T-helper 1 cell treated with Interleukin-12 subunit alpha and Interleukin-12 subunit beta and Interleukin-4 antibody, amounts not matched to agents 30 ng/mL and 1 ng/mL, for 36 hours (primary cell): ENCODE data around the gene NCEH1. TPM values are rescaled to one million over a fixed set of nuclear protein-coding genes. Genes with fewer than 3 reads are reported as not detected.

Experiments
- intact Hi-C: fragments of 100-400 bp; cut with micrococcal nuclease; formaldehyde crosslinking; loops from one replicate; pipeline ENCODE4 v1.15.1; 2024
- total RNA-seq: library from RNA; stranded (reverse); gene quantifications from 2 replicates; pipeline ENCODE4 v1.2.3, GENCODE V29; 2022

NCEH1 gene
- total RNA-seq, 1 donor from 2014 or later = 8.8 TPM

GRCh38 chr3:172591876-172592771 is 118.7 kb downstream of the NCEH1 start:
- intact Hi-C loops = loop anchor here (1.0 to 10.0 kb wide), 15 partner anchors 12 to 1687 kb away; partner anchors contain the start of genes ECT2, EIF5A2 and TNFSF10

- intact Hi-C loops = loop anchor here (10.0 kb wide), 3 partner anchors 456 to 1686 kb away; partner anchors contain the start of gene EIF5A2
Measured at GRCh38 chr3:172591125-172591605, 119.7 kb downstream of the NCEH1 start.

- intact Hi-C loops = loop anchor here (10.0 kb wide), 1 partner anchor 1332 kb away; no protein-coding TSS in a partner anchor
Measured at GRCh38 chr3:172586436-172586835, 124.4 kb downstream of the NCEH1 start.

- intact Hi-C loops = loop anchor here (10.0 kb wide), 1 partner anchor 1331 kb away; no protein-coding TSS in a partner anchor
Measured at GRCh38 chr3:172585954-172586353, 124.9 kb downstream of the NCEH1 start.

- intact Hi-C loops = loop anchor here (10.0 kb wide), 1 partner anchor 1328 kb away; no protein-coding TSS in a partner anchor
Measured at GRCh38 chr3:172582712-172583111, 128.2 kb downstream of the NCEH1 start.

GRCh38 chr3:172581757-172582166 is 129.1 kb downstream of the NCEH1 start:
- intact Hi-C loops = loop anchor here (1.0 to 10.0 kb wide), 3 partner anchors 59 to 1327 kb away; partner anchors contain the start of gene TNFSF10

- intact Hi-C loops = loop anchor here (1.0 to 10.0 kb wide), 7 partner anchors 11 to 1326 kb away; partner anchors contain the start of gene TNFSF10
Measured at GRCh38 chr3:172580680-172581401, 130.0 kb downstream of the NCEH1 start.

Other genes with a start within 250 kb of the NCEH1 start
- gene TNFSF10, start 187.6 kb downstream of the NCEH1 start, total RNA-seq = 362 and 367 TPM in 2 replicates
- gene ECT2, start 39.7 kb upstream of the NCEH1 start, total RNA-seq = 43.6 and 49.7 TPM in 2 replicates